Esophagus (tissue), 2 donors: ENCODE results near the gene ANKRD26. TPM values are rescaled to one million over a fixed set of nuclear protein-coding genes. Genes with fewer than 3 reads are reported as not detected.
A peak's percentile ranks its signal among the peaks of the same experiment; 100 is the strongest.

ENCODE experiments used
- H3K27ac ChIP-seq, 2 donors: one replicate each; pipeline ENCODE4 v1.5.1; 2013; ENCODE audit warnings: low read depth in 2 of 2, mild to moderate bottlenecking in 2 of 2, inconsistent platforms in 1 of 2, low read length in 1 of 2, moderate library complexity in 1 of 2
- H3K27me3 ChIP-seq, 2 donors: one replicate each; pipeline ENCODE4 v1.6.1; 2013; ENCODE audit warnings: low read length in 2 of 2, control low read depth in 1 of 2, mild to moderate bottlenecking in 1 of 2; ENCODE audit not compliant: insufficient read depth in 2 of 2, control insufficient read depth in 1 of 2
- H3K36me3 ChIP-seq, 2 donors: one replicate each; pipeline ENCODE4 v1.6.1; 2013; ENCODE audit warnings: low read length in 1 of 2; ENCODE audit not compliant: control insufficient read depth in 2 of 2, insufficient read depth in 2 of 2
- H3K4me1 ChIP-seq, 2 donors: one replicate each; pipeline ENCODE4 v1.6.1; 2013; ENCODE audit warnings: low read length in 1 of 2; ENCODE audit not compliant: control insufficient read depth in 2 of 2, insufficient read depth in 2 of 2
- H3K4me3 ChIP-seq, 2 donors: one replicate each; pipeline ENCODE4 v1.5.1; 2013; ENCODE audit warnings: low read length in 2 of 2, mild to moderate bottlenecking in 2 of 2, low read depth in 1 of 2, moderate library complexity in 1 of 2
- H3K9me3 ChIP-seq, 2 donors: one replicate each; pipeline ENCODE4 v1.6.1; 2013; ENCODE audit warnings: mild to moderate bottlenecking in 2 of 2, low read depth in 1 of 2, low read length in 1 of 2, moderate library complexity in 1 of 2; ENCODE audit not compliant: control insufficient read depth in 2 of 2, insufficient read depth in 1 of 2
- WGBS, 2 donors: extraction: QIAGEN DNeasy Blood & Tissue Kit; methylation state at CpG; one replicate each; pipeline ENCODE4 v1.1.7; 2013; 5-methylcytosine and 5-hydroxymethylcytosine counted together
- polyA plus RNA-seq, 2 donors: library from polyadenylated mRNA; stranded (reverse); fragments of 200-250 nt; gene quantifications; one replicate each; pipeline ENCODE4 v1.2.3, GENCODE V29; 2013
- donor health status: healthy with polysubstance abuse.
- donor health status: Bipolar disorder and iron deficiency.

The ANKRD26 gene
- 1 to 10 TPM; 1.5 to 2.6 TPM for polyA plus RNA-seq

GRCh38 chr10:27099916-27100812 is at the start of gene ANKRD26:
TSS of gene ANKRD26 (minus strand) at chr10:27100494. CDS start at chr10:27100326, 168 bp downstream.
- Histone ChIP-seq H3K27me3 (no peaks in the 10 kb centered on the region), H3K36me3 (no peaks in the 10 kb centered on the region), H3K4me3 (peak within 1 kb of the TSS; percentile 73 to 77), H3K27ac (peak within 1 kb of the TSS; percentile 94), H3K9me3 (no peaks in the 10 kb centered on the region), H3K4me1 (no peaks in the 10 kb centered on the region)
- 0% methylated on average over 63 to 65 of the region's 65 CpGs for WGBS, 2 donors

- Histone ChIP-seq H3K9me3 (no peaks in the 10 kb centered on the region), H3K4me3 (no peak overlapping the region), H3K36me3 (peaks cover 8 to 9% of the 10 kb centered on the region in 2 donors), H3K27me3 (no peaks in the 10 kb centered on the region), H3K27ac (no peak overlapping the region), H3K4me1 (no peaks in the 10 kb centered on the region)
- 82 to 87% methylated on average over 5 of the region's 5 CpGs for WGBS, 2 donors
Measured at GRCh38 chr10:27147701-27148100, 47.4 kb upstream of the ANKRD26 start.

GRCh38 chr10:27145937-27146336 is 45.6 kb upstream of the ANKRD26 start:
- Histone ChIP-seq H3K36me3 (peaks cover 8 to 9% of the 10 kb centered on the region in 2 donors), H3K9me3 (no peaks in the 10 kb centered on the region), H3K4me1 (no peaks in the 10 kb centered on the region), H3K27ac (no peak overlapping the region), H3K4me3 (no peak overlapping the region), H3K27me3 (no peaks in the 10 kb centered on the region)

GRCh38 chr10:27143686-27144085 is 43.4 kb upstream of the ANKRD26 start:
- H3K36me3 ChIP-seq: peaks cover 8 to 12% of the 10 kb centered on the region in 2 donors
- H3K4me1 ChIP-seq: no peaks in the 10 kb centered on the region
- no peaks in the 10 kb centered on the region for H3K27me3 ChIP-seq
- H3K9me3 ChIP-seq: no peaks in the 10 kb centered on the region
- no peak overlapping the region for H3K27ac ChIP-seq
- no peak overlapping the region for H3K4me3 ChIP-seq
- 86 to 87% methylated on average over 1 of the region's 1 CpG for WGBS, 2 donors

DNA sequence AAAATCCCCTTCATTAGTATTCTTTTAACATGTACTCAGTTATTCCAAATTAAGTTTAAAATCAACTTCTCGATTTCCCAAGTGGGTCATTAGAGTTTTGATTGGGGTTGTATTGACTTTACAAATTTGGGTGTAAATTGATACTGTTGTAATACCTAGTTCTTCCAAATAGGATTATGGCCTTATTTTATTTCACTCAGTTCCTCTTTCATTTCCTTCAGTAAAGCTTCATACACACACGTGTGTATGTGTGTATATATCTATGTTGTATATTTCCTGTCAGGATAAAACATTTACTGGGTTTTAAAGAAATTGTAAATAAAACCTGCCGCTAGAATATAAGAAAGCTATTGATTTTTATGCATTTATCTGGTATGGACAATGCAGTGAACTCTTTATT is 38.0 kb upstream of the ANKRD26 start:
- Histone ChIP-seq H3K9me3 (no peaks in the 10 kb centered on the region), H3K36me3 (peaks cover 0 to 6% of the 10 kb centered on the region in 2 donors), H3K4me3 (no peak overlapping the region), H3K27me3 (no peaks in the 10 kb centered on the region), H3K27ac (no peak overlapping the region), H3K4me1 (no peaks in the 10 kb centered on the region)
- WGBS, 2 donors: 87 to 93% methylated on average over 3 of the region's 3 CpGs

DNA sequence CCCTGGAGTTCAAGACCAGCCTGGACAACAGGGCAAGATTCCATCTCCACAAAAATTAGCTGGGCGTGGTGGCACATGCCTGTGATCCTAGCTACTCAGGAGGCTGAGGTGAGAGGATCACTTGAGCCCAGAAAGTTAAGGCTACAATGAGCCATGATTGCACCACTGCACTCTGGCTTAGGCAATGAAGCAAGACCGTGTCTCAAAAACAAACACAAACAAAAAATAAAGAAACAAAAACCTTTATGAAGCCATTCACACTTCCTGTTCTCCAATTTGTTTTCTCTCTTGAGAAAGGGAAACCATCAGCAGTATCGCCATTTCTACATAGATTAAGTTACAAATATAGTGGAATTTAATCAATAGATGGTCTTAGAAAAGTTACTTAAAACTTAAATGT is 34.1 kb upstream of the ANKRD26 start:
- WGBS, 2 donors: 90 to 94% methylated on average over 3 of the region's 3 CpGs
- H3K36me3 ChIP-seq: peaks cover 0 to 6% of the 10 kb centered on the region in 2 donors
- H3K9me3 ChIP-seq: no peaks in the 10 kb centered on the region
- no peaks in the 10 kb centered on the region for H3K4me1 ChIP-seq
- H3K27ac ChIP-seq: no peak overlapping the region
- H3K27me3 ChIP-seq: no peaks in the 10 kb centered on the region
- no peak overlapping the region for H3K4me3 ChIP-seq

DNA sequence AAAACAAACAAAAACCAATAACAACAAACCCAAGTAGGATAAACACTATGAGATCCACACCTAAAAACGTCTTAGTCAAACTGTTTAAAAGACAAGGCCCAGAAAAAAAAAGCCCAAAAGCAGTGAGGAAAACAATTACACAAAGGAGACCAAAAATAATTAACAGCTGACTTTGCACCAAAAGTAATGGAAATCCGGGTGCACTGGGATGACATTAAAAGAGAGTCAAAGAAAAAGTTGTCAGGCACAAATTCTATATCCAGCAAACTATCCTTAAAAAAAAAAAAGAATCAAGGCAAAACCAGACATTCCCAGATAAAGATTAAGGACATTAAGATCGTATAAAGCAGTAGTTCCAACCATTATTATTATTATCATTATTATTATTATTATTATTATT is 7.9 kb upstream of the ANKRD26 start:
- WGBS, 2 donors: 92 to 97% methylated on average over 3 of the region's 3 CpGs
- Histone ChIP-seq H3K27ac (no peak overlapping the region), H3K9me3 (no peaks in the 10 kb centered on the region), H3K36me3 (peaks cover 0 to 7% of the 10 kb centered on the region in 2 donors), H3K4me3 (no peak overlapping the region), H3K27me3 (no peaks in the 10 kb centered on the region), H3K4me1 (no peaks in the 10 kb centered on the region)

GRCh38 chr10:27104919-27105318 is 4.6 kb upstream of the ANKRD26 start:
- 78 to 84% methylated on average over 5 of the region's 5 CpGs for WGBS, 2 donors
- H3K27me3 ChIP-seq: no peaks in the 10 kb centered on the region
- H3K36me3 ChIP-seq: no peaks in the 10 kb centered on the region
- H3K9me3 ChIP-seq: no peaks in the 10 kb centered on the region
- H3K4me1 ChIP-seq: no peaks in the 10 kb centered on the region
- H3K27ac ChIP-seq: no peak overlapping the region
- no peak overlapping the region for H3K4me3 ChIP-seq

DNA sequence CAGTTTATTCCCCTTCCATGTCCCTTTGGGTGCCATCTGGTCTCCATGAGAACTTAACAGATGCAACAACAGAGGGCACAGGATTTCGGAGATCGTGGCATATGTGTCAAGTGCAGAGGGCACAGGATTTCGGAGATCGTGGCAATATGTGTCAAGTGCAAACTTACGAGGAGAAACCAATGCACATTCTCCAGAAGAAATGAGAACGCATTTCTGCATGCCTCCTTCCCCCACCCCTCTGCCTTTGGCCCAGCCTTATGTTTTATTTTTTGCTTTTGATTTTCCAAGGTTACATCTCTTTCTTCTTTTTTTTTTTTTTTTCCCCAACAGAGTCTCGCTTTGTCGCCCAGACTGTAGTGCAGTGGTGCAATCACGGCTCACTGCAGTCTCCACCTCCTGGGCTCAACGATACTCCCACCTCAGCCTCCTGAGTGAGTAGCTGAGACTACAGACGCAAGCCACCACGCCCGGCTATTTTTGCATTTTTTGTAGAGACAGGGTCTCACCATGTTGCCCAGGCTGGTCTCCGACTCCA is 586 bp upstream of the ANKRD26 start:
- no peaks in the 10 kb centered on the region for H3K4me1 ChIP-seq
- peak overlapping the region; percentile 73 to 77 for H3K4me3 ChIP-seq
- no peaks in the 10 kb centered on the region for H3K36me3 ChIP-seq
- H3K9me3 ChIP-seq: no peaks in the 10 kb centered on the region
- H3K27me3 ChIP-seq: no peaks in the 10 kb centered on the region
- 37 to 53% methylated on average over 13 to 14 of the region's 14 CpGs for WGBS, 2 donors
- peak overlapping the region; percentile 62 to 66 for H3K27ac ChIP-seq
